H1 (cell line): ENCODE results near the gene MARCHF2. TPM values are rescaled to one million over a fixed set of nuclear protein-coding genes. Genes with fewer than 3 reads are reported as not detected.

Experiments
- CHD7 ChIP-seq: fragments of 300-600 bp; sonication (generic); IDR thresholded peaks from 2 replicates; pipeline ENCODE4 v1.7.1; 2012; ENCODE audit warnings: low read length, moderate library complexity, mild to moderate bottlenecking, inconsistent platforms; ENCODE audit not compliant: insufficient replicate concordance
- GTF2F1 ChIP-seq: IDR thresholded peaks from 2 replicates; pipeline ENCODE4 v1.6.1; 2012; ENCODE audit warnings: low read depth, low read length, improper control_type of control experiment, borderline replicate concordance
- JUN ChIP-seq: IDR thresholded peaks from 2 replicates; pipeline ENCODE4 v1.6.1; 2011; ENCODE audit warnings: low read depth, mild to moderate bottlenecking, improper control_type of control experiment, low read length
- MAFK ChIP-seq: IDR thresholded peaks from 2 replicates; pipeline ENCODE4 v1.6.1; 2012; ENCODE audit warnings: low read depth, mild to moderate bottlenecking, improper control_type of control experiment, low read length
- POLR2AphosphoS5 ChIP-seq: IDR thresholded peaks from 2 replicates; pipeline ENCODE4 v1.6.1; 2011; ENCODE audit warnings: low read depth, low read length
- polyA plus RNA-seq, 7 experiments: library from polyadenylated mRNA; depleted of rRNA in 3 of 7; stranded (reverse) in 5 of 7; unstranded in 2 of 7; fragments of >200 nt in 5 of 7; fragments of 200-250 nt in 2 of 7; gene quantifications; 1 replicate in 5 of 7; 2 replicates in 1 of 7; 4 replicates in 1 of 7; pipeline versions ENCODE4 v1.2.1 to v1.2.3, GENCODE V29; 2011 to 2013; ENCODE audit warnings: missing spikeins in 2 of 7, mixed read lengths in 2 of 7
- total RNA-seq: library from RNA; stranded (reverse); fragmentation: NEBNext Ultra II Directional; extraction: Animal tissue kit (Norgen Biotek cat#: 25700); gene quantifications from 2 replicates; pipeline ENCODE4 v1.2.1, GENCODE V29; 2021
- TF ChIP-seq, protein P1 (sequence below), 3 experiments: IDR thresholded peaks; 1 replicate in 2 of 3; 2 replicates in 1 of 3; pipeline versions ENCODE4 v1.5.1 to v1.6.1; 2011; ENCODE audit warnings: low read length in 3 of 3, mild to moderate bottlenecking in 3 of 3, inconsistent platforms in 2 of 3, low read depth in 1 of 3, moderate library complexity in 1 of 3; ENCODE audit not compliant: insufficient read depth in 1 of 3; ENCODE audit errors: control extremely low read depth in 1 of 3

Gene MARCHF2
- total and polyA plus RNA-seq, 2 of the 8 experiments (the other 6 are each of a cell fraction or from before 2014, with no cell fraction given), result 18.5 to 46.2 TPM

GRCh38 chr19:8477889-8478288 is 64.8 kb downstream of the MARCHF2 start (continued):
- TF ChIP-seq, protein P1, sequence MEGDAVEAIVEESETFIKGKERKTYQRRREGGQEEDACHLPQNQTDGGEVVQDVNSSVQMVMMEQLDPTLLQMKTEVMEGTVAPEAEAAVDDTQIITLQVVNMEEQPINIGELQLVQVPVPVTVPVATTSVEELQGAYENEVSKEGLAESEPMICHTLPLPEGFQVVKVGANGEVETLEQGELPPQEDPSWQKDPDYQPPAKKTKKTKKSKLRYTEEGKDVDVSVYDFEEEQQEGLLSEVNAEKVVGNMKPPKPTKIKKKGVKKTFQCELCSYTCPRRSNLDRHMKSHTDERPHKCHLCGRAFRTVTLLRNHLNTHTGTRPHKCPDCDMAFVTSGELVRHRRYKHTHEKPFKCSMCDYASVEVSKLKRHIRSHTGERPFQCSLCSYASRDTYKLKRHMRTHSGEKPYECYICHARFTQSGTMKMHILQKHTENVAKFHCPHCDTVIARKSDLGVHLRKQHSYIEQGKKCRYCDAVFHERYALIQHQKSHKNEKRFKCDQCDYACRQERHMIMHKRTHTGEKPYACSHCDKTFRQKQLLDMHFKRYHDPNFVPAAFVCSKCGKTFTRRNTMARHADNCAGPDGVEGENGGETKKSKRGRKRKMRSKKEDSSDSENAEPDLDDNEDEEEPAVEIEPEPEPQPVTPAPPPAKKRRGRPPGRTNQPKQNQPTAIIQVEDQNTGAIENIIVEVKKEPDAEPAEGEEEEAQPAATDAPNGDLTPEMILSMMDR (IDR thresholded peaks at IDR 0.05; ENCODE audit: control extremely low read depth in 1 of 3, insufficient read depth in 1 of 3, low read depth in 1 of 3, low read length in 3 of 3), result no peak
- TF ChIP-seq MAFK (no peak), GTF2F1 (no peak), POLR2AphosphoS5 (no peak), JUN (no peak), CHD7 (no peak)
